Vagina (tissue), 2 donors: ENCODE measurements around the gene AMDHD1.

Source experiments
- POLR2A ChIP-seq, 2 donors: fragments of 450-650 bp; IDR thresholded peaks; one replicate each; pipeline ENCODE4 v1.6.1; 2017; ENCODE audit warnings: antibody characterized with exemption in 2 of 2, mild to moderate bottlenecking in 2 of 2, moderate library complexity in 2 of 2
- TF ChIP-seq, protein P1 (sequence below), 3 experiments: fragments of 450-650 bp in 2 of 3; fragments of 200-600 bp in 1 of 3; sonication (generic) in 1 of 3; IDR thresholded peaks; one replicate each; pipeline ENCODE4 v1.5.1; 2017 to 2019; ENCODE audit warnings: antibody characterized with exemption in 3 of 3, mild to moderate bottlenecking in 2 of 3, moderate library complexity in 2 of 3

DNA sequence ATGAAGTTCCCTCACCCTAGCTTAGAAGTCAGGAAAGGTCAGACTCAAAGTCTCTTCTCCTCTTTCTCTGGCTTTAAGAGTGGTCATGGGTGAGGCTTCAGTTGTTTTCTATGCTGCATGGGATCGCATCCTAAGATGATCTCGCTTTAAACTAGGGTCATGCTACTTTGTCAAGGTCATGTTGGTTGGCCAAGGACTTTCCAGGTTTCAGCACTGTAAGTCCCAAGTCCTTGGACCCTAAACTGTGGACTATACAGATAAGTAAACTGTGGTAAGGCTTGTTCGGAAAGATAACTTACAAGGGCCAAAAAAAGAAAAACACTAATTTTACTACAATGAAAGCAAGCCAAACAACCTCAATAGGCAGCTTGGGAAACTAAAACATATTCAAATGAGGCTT is 35.6 kb downstream of the AMDHD1 start:
- TF ChIP-seq, protein P1, sequence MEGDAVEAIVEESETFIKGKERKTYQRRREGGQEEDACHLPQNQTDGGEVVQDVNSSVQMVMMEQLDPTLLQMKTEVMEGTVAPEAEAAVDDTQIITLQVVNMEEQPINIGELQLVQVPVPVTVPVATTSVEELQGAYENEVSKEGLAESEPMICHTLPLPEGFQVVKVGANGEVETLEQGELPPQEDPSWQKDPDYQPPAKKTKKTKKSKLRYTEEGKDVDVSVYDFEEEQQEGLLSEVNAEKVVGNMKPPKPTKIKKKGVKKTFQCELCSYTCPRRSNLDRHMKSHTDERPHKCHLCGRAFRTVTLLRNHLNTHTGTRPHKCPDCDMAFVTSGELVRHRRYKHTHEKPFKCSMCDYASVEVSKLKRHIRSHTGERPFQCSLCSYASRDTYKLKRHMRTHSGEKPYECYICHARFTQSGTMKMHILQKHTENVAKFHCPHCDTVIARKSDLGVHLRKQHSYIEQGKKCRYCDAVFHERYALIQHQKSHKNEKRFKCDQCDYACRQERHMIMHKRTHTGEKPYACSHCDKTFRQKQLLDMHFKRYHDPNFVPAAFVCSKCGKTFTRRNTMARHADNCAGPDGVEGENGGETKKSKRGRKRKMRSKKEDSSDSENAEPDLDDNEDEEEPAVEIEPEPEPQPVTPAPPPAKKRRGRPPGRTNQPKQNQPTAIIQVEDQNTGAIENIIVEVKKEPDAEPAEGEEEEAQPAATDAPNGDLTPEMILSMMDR (IDR thresholded peaks at IDR 0.05) = no peak
- TF ChIP-seq POLR2A (IDR thresholded peaks at IDR 0.05) = no peak
